Stomach (tissue), 4 donors: ENCODE results near the gene CDCA7L.

ENCODE experiments used
- CTCF ChIP-seq, 7 experiments: fragments of 450-650 bp in 4 of 7; fragments of 200-600 bp in 3 of 7; sonication (generic) in 3 of 7; IDR thresholded peaks; one replicate each; pipeline ENCODE4 v1.5.1; 2016 to 2019; ENCODE audit warnings: antibody characterized with exemption in 7 of 7, control low read depth in 2 of 7, mild to moderate bottlenecking in 1 of 7
- EP300 ChIP-seq: sonication (generic); formaldehyde crosslinking; IDR thresholded peaks from one replicate; pipeline ENCODE4 v1.6.1; 2017; ENCODE audit warnings: antibody characterized with exemption
- POLR2A ChIP-seq, 4 donors: fragments of 450-650 bp; IDR thresholded peaks; one replicate each; pipeline ENCODE4 v1.6.1; 2016; ENCODE audit warnings: antibody characterized with exemption in 4 of 4, control low read depth in 2 of 4, mild to moderate bottlenecking in 1 of 4, moderate library complexity in 1 of 4
- POLR2AphosphoS5 ChIP-seq, 3 donors: sonication (generic); formaldehyde crosslinking; IDR thresholded peaks; one replicate each; pipeline ENCODE4 v1.6.1; 2016; ENCODE audit warnings: antibody characterized with exemption in 3 of 3

- TF ChIP-seq POLR2A (IDR thresholded peaks at IDR 0.05): no peak
- no peak for TF ChIP-seq CTCF (IDR thresholded peaks at IDR 0.05)
- no peak for TF ChIP-seq EP300
- no peak for TF ChIP-seq POLR2AphosphoS5 (IDR thresholded peaks at IDR 0.05)
These were observed 38.3 kb upstream of the CDCA7L start for GRCh38 chr7:21984042-21984441.
